NCI-H2171 (cell line): Measurements from ENCODE around the gene NPEPL1.
A peak's percentile ranks its signal among the peaks of the same experiment; 100 is the strongest.

Experiments used
- DNase-seq: peaks from one replicate; lab custom pipeline; 2025; lab: John Stamatoyannopoulos, UW

Gene NPEPL1

GRCh38 chr20:58682656-58683531 is 9.7 kb upstream of the NPEPL1 start:
- no peak for DNase-seq

GRCh38 chr20:58684291-58684690 is 8.3 kb upstream of the NPEPL1 start:
- no peak for DNase-seq

- DNase-seq, result no peak
Measured at GRCh38 chr20:58685988-58686387, 6.6 kb upstream of the NPEPL1 start.

- no peak for DNase-seq
Measured at GRCh38 chr20:58688414-58688813, 4.2 kb upstream of the NPEPL1 start.

GRCh38 chr20:58688840-58689239 is 3.8 kb upstream of the NPEPL1 start:
- peak; percentile 79 for DNase-seq

GRCh38 chr20:58690396-58691135 is 2.0 kb upstream of the NPEPL1 start:
- DNase-seq, result no peak

GRCh38 chr20:58691773-58692578 is 624 bp upstream of the NPEPL1 start:
- no peak for DNase-seq

- DNase-seq, result peak; percentile 20
Measured at GRCh38 chr20:58693226-58694006, 816 bp downstream of the NPEPL1 start.

GRCh38 chr20:58694241-58695083 is 1.9 kb downstream of the NPEPL1 start:
- no peak for DNase-seq

- DNase-seq, result no peak
Measured at GRCh38 chr20:58695084-58695722, 2.6 kb downstream of the NPEPL1 start.

- no peak for DNase-seq
Measured at GRCh38 chr20:58695895-58696375, 3.3 kb downstream of the NPEPL1 start.

GRCh38 chr20:58696411-58696961 is 3.9 kb downstream of the NPEPL1 start:
- DNase-seq, result no peak

- no peak for DNase-seq
Measured at GRCh38 chr20:58697201-58697866, 4.7 kb downstream of the NPEPL1 start.

- DNase-seq, result no peak
Measured at GRCh38 chr20:58697867-58698703, 5.5 kb downstream of the NPEPL1 start.

- no peak for DNase-seq
Measured at GRCh38 chr20:58698741-58699622, 6.4 kb downstream of the NPEPL1 start.

GRCh38 chr20:58699623-58700107 is 7.1 kb downstream of the NPEPL1 start:
- DNase-seq, result no peak
